Breast epithelium (tissue), 4 donors: ENCODE measurements around the gene ARL8A. TPM values are rescaled to one million over a fixed set of nuclear protein-coding genes. Genes with fewer than 3 reads are reported as not detected.

Source experiments
- DNase-seq, 2 donors: peaks; one replicate each; pipeline ENCODE4 v3.0.0-alpha.2; 2019; ENCODE audit warnings: low spot score in 2 of 2
- H3K27ac ChIP-seq, 2 donors: fragments of 200-600 bp; sonication (generic) in 1 of 2; one replicate each; pipeline ENCODE4 v1.5.1; 2016 to 2019; ENCODE audit warnings: mild to moderate bottlenecking in 1 of 2
- H3K27me3 ChIP-seq, 2 donors: fragments of 200-600 bp; sonication (generic) in 1 of 2; one replicate each; pipeline versions ENCODE4 v1.5.1 to v1.6.0; 2017 to 2019; ENCODE audit warnings: control low read depth in 1 of 2, mild to moderate bottlenecking in 1 of 2
- H3K36me3 ChIP-seq: fragments of 200-600 bp; one replicate; pipeline ENCODE4 v1.5.1; 2019
- H3K4me1 ChIP-seq, 2 donors: fragments of 200-600 bp; sonication (generic); one replicate each; pipeline ENCODE4 v1.5.1; 2016 to 2019; ENCODE audit warnings: control low read depth in 1 of 2
- H3K4me3 ChIP-seq, 3 donors: fragments of 200-600 bp; sonication (generic); 1 replicate in 2 of 3; 2 replicates in 1 of 3; pipeline ENCODE4 v1.5.1; 2016 to 2019; ENCODE audit warnings: mild to moderate bottlenecking in 3 of 3, moderate library complexity in 2 of 3
- H3K9me3 ChIP-seq, 2 donors: fragments of 200-600 bp; sonication (generic) in 1 of 2; one replicate each; pipeline ENCODE4 v1.5.1; 2016 to 2019; ENCODE audit warnings: control low read depth in 1 of 2
- CTCF ChIP-seq, 3 donors: fragments of 450-650 bp; IDR thresholded peaks; one replicate each; pipeline ENCODE4 v1.5.1; 2016 to 2017; ENCODE audit warnings: antibody characterized with exemption in 3 of 3, mild to moderate bottlenecking in 3 of 3, moderate library complexity in 3 of 3
- POLR2A ChIP-seq: fragments of 450-650 bp; IDR thresholded peaks from one replicate; pipeline ENCODE4 v1.6.1; 2016; ENCODE audit warnings: antibody characterized with exemption, mild to moderate bottlenecking, moderate library complexity
- POLR2AphosphoS5 ChIP-seq, 3 donors: sonication (generic); formaldehyde crosslinking; IDR thresholded peaks; one replicate each; pipeline ENCODE4 v1.6.1; 2017; ENCODE audit warnings: antibody characterized with exemption in 3 of 3
- intact Hi-C: fragments of 100-400 bp; cut with DNase I; formaldehyde crosslinking; loops from one replicate; pipeline ENCODE4 v1.15.1; 2023; ENCODE audit warnings: low total_unique reads
- total RNA-seq, 3 donors: library from RNA; depleted of rRNA; stranded (reverse); fragments of >200 nt; gene quantifications; one replicate each; pipeline ENCODE4 v1.1.0, GENCODE V29; 2016

ARL8A gene
- total RNA-seq, 3 donors from 2014 or later = 29.9 to 41.1 (median 34.7) TPM

GRCh38 chr1:202157945-202158344, 13.4 kb upstream of the ARL8A start:
- Histone ChIP-seq H3K27ac (no peak overlapping the region), H3K9me3 (no peaks in the 10 kb centered on the region), H3K4me3 (no peak overlapping the region), H3K27me3 (no peaks in the 10 kb centered on the region), H3K36me3 (no peaks in the 10 kb centered on the region), H3K4me1 (no peaks in the 10 kb centered on the region)
- TF ChIP-seq CTCF (IDR thresholded peaks at IDR 0.05) (no peak), POLR2AphosphoS5 (IDR thresholded peaks at IDR 0.05) (no peak), POLR2A (no peak)
- DNase-seq = no peak
- intact Hi-C loops = no loop called here

GRCh38 chr1:202156590-202156989, 12.1 kb upstream of the ARL8A start:
- no peak for DNase-seq
- Histone ChIP-seq H3K36me3 (no peaks in the 10 kb centered on the region), H3K27ac (no peak overlapping the region), H3K9me3 (no peaks in the 10 kb centered on the region), H3K4me3 (no peak overlapping the region), H3K27me3 (no peaks in the 10 kb centered on the region), H3K4me1 (no peaks in the 10 kb centered on the region)
- intact Hi-C loops = no loop called here
- TF ChIP-seq POLR2AphosphoS5 (IDR thresholded peaks at IDR 0.05) = no peak
- no peak for TF ChIP-seq POLR2A
- no peak for TF ChIP-seq CTCF (IDR thresholded peaks at IDR 0.05)

- no peaks in the 10 kb centered on the region for H3K4me1 ChIP-seq
- no peaks in the 10 kb centered on the region for H3K9me3 ChIP-seq
- TF ChIP-seq POLR2A (no peak), POLR2AphosphoS5 (IDR thresholded peaks at IDR 0.05) (no peak)
- H3K27me3 ChIP-seq = no peaks in the 10 kb centered on the region
- H3K27ac ChIP-seq = no peak overlapping the region
- no peak overlapping the region for H3K4me3 ChIP-seq
- DNase-seq = no peak
- intact Hi-C loops = no loop called here
- no peaks in the 10 kb centered on the region for H3K36me3 ChIP-seq
Observed at GRCh38 chr1:202155478-202156021, 11.0 kb upstream of the ARL8A start.

- DNase-seq = no peak
- Histone ChIP-seq H3K27ac (no peak overlapping the region), H3K4me3 (no peak overlapping the region), H3K4me1 (no peaks in the 10 kb centered on the region), H3K9me3 (no peaks in the 10 kb centered on the region), H3K36me3 (no peaks in the 10 kb centered on the region), H3K27me3 (no peaks in the 10 kb centered on the region)
- intact Hi-C loops = no loop called here
- TF ChIP-seq POLR2A (no peak), POLR2AphosphoS5 (IDR thresholded peaks at IDR 0.05) (no peak), CTCF (IDR thresholded peaks at IDR 0.05) (peak in 1 of 3 donors; percentile 7)
Observed at GRCh38 chr1:202154766-202155477, 10.4 kb upstream of the ARL8A start.

GRCh38 chr1:202154148-202154765, 9.7 kb upstream of the ARL8A start:
- H3K4me1 ChIP-seq = no peaks in the 10 kb centered on the region
- H3K9me3 ChIP-seq = no peaks in the 10 kb centered on the region
- TF ChIP-seq POLR2AphosphoS5 (IDR thresholded peaks at IDR 0.05) = no peak
- no peak for TF ChIP-seq POLR2A
- no peak for TF ChIP-seq CTCF (IDR thresholded peaks at IDR 0.05)
- intact Hi-C loops = no loop called here
- no peak overlapping the region for H3K27ac ChIP-seq
- no peaks in the 10 kb centered on the region for H3K27me3 ChIP-seq
- H3K36me3 ChIP-seq = no peaks in the 10 kb centered on the region
- no peak overlapping the region for H3K4me3 ChIP-seq
- no peak for DNase-seq
